HEK293 (cell line): Measurements from ENCODE around the gene PDLIM7.

ENCODE experiments used
- CTCF ChIA-PET: fragments of 350-600 bp; formaldehyde crosslinking; extraction: SDS; loops from one replicate; lab custom pipeline; 2021; ENCODE audit warnings: antibody characterized with exemption; lab: Yijun Ruan, JAX
- POLR2A ChIA-PET: fragments of 300-600 bp; formaldehyde crosslinking; extraction: SDS; loops from one replicate; lab custom pipeline; 2020; ENCODE audit warnings: antibody characterized with exemption, inconsistent platforms; lab: Yijun Ruan, JAX
- H3K27ac ChIP-seq: fragments of 200-500 bp; sonication (Bioruptor generic); 2 replicates; pipeline ENCODE4 v1.5.1; 2014; ENCODE audit warnings: low read depth, low read length, control low read depth, inconsistent platforms; ENCODE audit errors: extremely low read depth
- H3K36me3 ChIP-seq, 2 experiments: fragments of 200-500 bp in 1 of 2; sonication (Bioruptor generic) in 1 of 2; 1 replicate in 1 of 2; 2 replicates in 1 of 2; pipeline ENCODE4 v1.5.1; 2014 to 2017; ENCODE audit warnings: inconsistent platforms in 2 of 2, low read length in 2 of 2; ENCODE audit not compliant: control insufficient read depth in 2 of 2, insufficient read depth in 1 of 2
- H3K4me1 ChIP-seq: fragments of 200-500 bp; sonication (Bioruptor generic); 2 replicates; pipeline ENCODE4 v1.5.1; 2014; ENCODE audit warnings: mild to moderate bottlenecking, low read length, inconsistent platforms; ENCODE audit not compliant: control insufficient read depth, insufficient read depth
- H3K4me3 ChIP-seq: 2 replicates; pipeline ENCODE4 v1.5.1; 2011; ENCODE audit warnings: low read depth, mild to moderate bottlenecking, control low read depth, low read length, moderate library complexity
- H3K9me3 ChIP-seq: fragments of 200-500 bp; sonication (Bioruptor generic); 2 replicates; pipeline ENCODE4 v1.5.1; 2014; ENCODE audit warnings: low read depth, low read length, inconsistent platforms; ENCODE audit not compliant: control insufficient read depth, insufficient read depth
- GLI4 ChIP-seq: fragments of 450-650 bp; formaldehyde crosslinking; IDR thresholded peaks from 2 replicates; pipeline ENCODE4 v1.5.1; 2016; ENCODE audit warnings: missing biosample characterization, missing genetic modification characterization
- PRDM2 ChIP-seq: fragments of 450-650 bp; formaldehyde crosslinking; IDR thresholded peaks from 2 replicates; pipeline ENCODE4 v1.5.1; 2016; ENCODE audit warnings: missing biosample characterization, missing genetic modification characterization, borderline replicate concordance
- SCRT2 ChIP-seq: fragments of 450-650 bp; formaldehyde crosslinking; IDR thresholded peaks from 2 replicates; pipeline ENCODE4 v1.5.1; 2016; ENCODE audit warnings: missing biosample characterization, missing genetic modification characterization
- YY2 ChIP-seq: fragments of 450-650 bp; formaldehyde crosslinking; IDR thresholded peaks from 2 replicates; pipeline ENCODE4 v1.5.1; 2016; ENCODE audit warnings: missing biosample characterization, missing genetic modification characterization
- ZBTB20 ChIP-seq: fragments of 450-650 bp; formaldehyde crosslinking; IDR thresholded peaks from 2 replicates; pipeline ENCODE4 v1.5.1; 2016; ENCODE audit warnings: missing biosample characterization, missing genetic modification characterization
- ZBTB48 ChIP-seq: fragments of 450-650 bp; formaldehyde crosslinking; IDR thresholded peaks from 2 replicates; pipeline ENCODE4 v1.5.1; 2016; ENCODE audit warnings: missing biosample characterization, missing genetic modification characterization
- ZBTB6 ChIP-seq: fragments of 450-650 bp; formaldehyde crosslinking; IDR thresholded peaks from 2 replicates; pipeline ENCODE4 v1.5.1; 2017; ENCODE audit warnings: missing biosample characterization, missing genetic modification characterization
- ZFP69B ChIP-seq: fragments of 450-650 bp; formaldehyde crosslinking; IDR thresholded peaks from 2 replicates; pipeline ENCODE4 v1.5.1; 2016; ENCODE audit warnings: missing biosample characterization, missing genetic modification characterization
- ZIC2 ChIP-seq: fragments of 450-650 bp; formaldehyde crosslinking; IDR thresholded peaks from 2 replicates; pipeline ENCODE4 v1.5.1; 2016; ENCODE audit warnings: missing biosample characterization, missing genetic modification characterization
- ZNF10 ChIP-seq: fragments of 450-650 bp; formaldehyde crosslinking; IDR thresholded peaks from 2 replicates; pipeline ENCODE4 v1.5.1; 2017; ENCODE audit warnings: missing biosample characterization, missing genetic modification characterization
- ZNF184 ChIP-seq: fragments of 450-650 bp; IDR thresholded peaks from 2 replicates; pipeline ENCODE4 v1.5.1; 2018; ENCODE audit warnings: missing biosample characterization, mild to moderate bottlenecking, missing genetic modification characterization
- ZNF214 ChIP-seq: fragments of 450-650 bp; formaldehyde crosslinking; IDR thresholded peaks from 2 replicates; pipeline ENCODE4 v1.5.1; 2017; ENCODE audit warnings: missing biosample characterization, mild to moderate bottlenecking, missing genetic modification characterization, borderline replicate concordance
- ZNF292 ChIP-seq: fragments of 450-650 bp; formaldehyde crosslinking; IDR thresholded peaks from 2 replicates; pipeline ENCODE4 v1.5.1; 2016; ENCODE audit warnings: low read depth, missing biosample characterization, missing genetic modification characterization, borderline replicate concordance
- ZNF391 ChIP-seq: fragments of 450-650 bp; formaldehyde crosslinking; IDR thresholded peaks from 2 replicates; pipeline ENCODE4 v1.5.1; 2016; ENCODE audit warnings: low read depth, missing biosample characterization, missing genetic modification characterization, borderline replicate concordance
- ZNF548 ChIP-seq: fragments of 450-650 bp; formaldehyde crosslinking; IDR thresholded peaks from 2 replicates; pipeline ENCODE4 v1.5.1; 2016; ENCODE audit warnings: missing biosample characterization, missing genetic modification characterization
- ZNF558 ChIP-seq: fragments of 450-650 bp; formaldehyde crosslinking; IDR thresholded peaks from 2 replicates; pipeline ENCODE4 v1.5.1; 2016; ENCODE audit warnings: missing biosample characterization, missing genetic modification characterization
- ZNF600 ChIP-seq: fragments of 450-650 bp; formaldehyde crosslinking; IDR thresholded peaks from 2 replicates; pipeline ENCODE4 v1.5.1; 2016; ENCODE audit warnings: missing biosample characterization, missing genetic modification characterization
- ZNF624 ChIP-seq: fragments of 450-650 bp; formaldehyde crosslinking; IDR thresholded peaks from 2 replicates; pipeline ENCODE4 v1.5.1; 2017; ENCODE audit warnings: missing biosample characterization, missing genetic modification characterization
- ZNF692 ChIP-seq: fragments of 450-650 bp; formaldehyde crosslinking; IDR thresholded peaks from 2 replicates; pipeline ENCODE4 v1.5.1; 2016; ENCODE audit warnings: missing biosample characterization, missing genetic modification characterization
- ZNF830 ChIP-seq: fragments of 450-650 bp; IDR thresholded peaks from 2 replicates; pipeline ENCODE4 v1.5.0; 2018; ENCODE audit warnings: missing biosample characterization, missing genetic modification characterization, low read depth, mild to moderate bottlenecking, moderate library complexity
- ZNF837 ChIP-seq: fragments of 450-650 bp; formaldehyde crosslinking; IDR thresholded peaks from 2 replicates; pipeline ENCODE4 v1.5.1; 2016; ENCODE audit warnings: missing biosample characterization, missing genetic modification characterization
- ZSCAN30 ChIP-seq: fragments of 450-650 bp; IDR thresholded peaks from 2 replicates; pipeline ENCODE4 v1.5.1; 2018; ENCODE audit warnings: missing biosample characterization, mild to moderate bottlenecking, missing genetic modification characterization, moderate library complexity

The PDLIM7 gene

GRCh38 chr5:177483994-177484901, 13.2 kb downstream of the PDLIM7 start:
- H3K9me3 ChIP-seq = no peaks in the 10 kb centered on the region

GRCh38 chr5:177483042-177483441, 14.4 kb downstream of the PDLIM7 start:
- CTCF ChIA-PET = no interaction called here
- Histone ChIP-seq H3K4me3 (no peak overlapping the region), H3K36me3 (peaks cover 7 to 50% of the 10 kb centered on the region in 2 experiments; a peak in 2 of 3 replicates)
- no peak for TF ChIP-seq ZNF830 (tag by site-specific recombination)
- TF ChIP-seq PRDM2 (tag by site-specific recombination) = no peak
- TF ChIP-seq ZSCAN30 (tag by site-specific recombination) = no peak
- no peak for TF ChIP-seq GLI4 (tag by site-specific recombination)
- no peak for TF ChIP-seq ZNF391 (tag by site-specific recombination)
- TF ChIP-seq ZNF600 (tag by site-specific recombination) = no peak
- TF ChIP-seq ZNF548 (tag by site-specific recombination) = no peak
- TF ChIP-seq SCRT2 (tag by site-specific recombination) = no peak
- no peak for TF ChIP-seq ZNF184 (tag by site-specific recombination)
- no peak for TF ChIP-seq ZNF624 (tag by site-specific recombination)
- no peak for TF ChIP-seq ZNF558 (tag by site-specific recombination)
- no peak for TF ChIP-seq ZBTB6 (tag by site-specific recombination)
- TF ChIP-seq, all 188 proteins: peak for 0
- H3K27ac ChIP-seq = no peak overlapping the region
- POLR2A ChIA-PET = interaction anchor here (8.1 kb wide), 1 partner anchor 12 kb away, joined by 106 read pairs; the partner anchor contains the start of gene PDLIM7
- no peaks in the 10 kb centered on the region for H3K9me3 ChIP-seq
- no peaks in the 10 kb centered on the region for H3K4me1 ChIP-seq

More at GRCh38 chr5:177483994-177484901, 13.2 kb downstream of the PDLIM7 start:
- Histone ChIP-seq H3K36me3 (peaks cover 12 to 61% of the 10 kb centered on the region in 2 experiments; a peak in 2 of 3 replicates), H3K4me3 (no peak overlapping the region), H3K4me1 (no peaks in the 10 kb centered on the region)
- CTCF ChIA-PET = interaction anchor here (1.0 kb wide), 1 partner anchor 8 kb away, joined by 3 read pairs; no protein-coding TSS in a partner anchor
- POLR2A ChIA-PET = interaction anchor here (1.7 to 8.1 kb wide), 3 partner anchors 10 to 11 kb away, joined by 6 to 106 read pairs (median 10); partner anchors contain the start of gene PDLIM7
- TF ChIP-seq ZNF10 (tag by site-specific recombination) (no peak), ZNF837 (tag by site-specific recombination) (no peak), ZBTB20 (tag by site-specific recombination) (no peak), ZNF292 (tag by site-specific recombination) (no peak), ZNF600 (tag by site-specific recombination) (peak; percentile 63), ZNF214 (no peak), ZNF692 (tag by site-specific recombination) (peak; percentile 90), ZFP69B (tag by site-specific recombination) (peak; percentile 86), YY2 (tag by site-specific recombination) (no peak), ZIC2 (tag by site-specific recombination) (peak; percentile 90), ZBTB48 (tag by site-specific recombination) (no peak)
- TF ChIP-seq, all 188 proteins: peak for 4
- H3K27ac ChIP-seq = no peak overlapping the region
